Measurements from ENCODE around the gene SYT15.

Gene SYT15

GRCh38 chr10:46537309-46537708 is 41.6 kb upstream of the SYT15 start:
- TF ChIP-seq CTCF (IDR thresholded peaks at IDR 0.05; ENCODE audit: unreplicated experiment in 3 of 3), result no peak
- Mint-ChIP-seq H3K36me3 (ENCODE audit: low read depth) (no peaks in the 10 kb centered on the region), H3K4me3 (no peak overlapping the region), H3K27me3 (ENCODE audit: low read depth) (peaks cover 32% of the 10 kb centered on the region), H3K27ac (no peak overlapping the region), H3K4me1 (peaks cover 9% of the 10 kb centered on the region), H3K9me3 (no peaks in the 10 kb centered on the region)

- Mint-ChIP-seq H3K9me3 (no peaks in the 10 kb centered on the region), H3K4me1 (peaks cover 9% of the 10 kb centered on the region), H3K36me3 (ENCODE audit: low read depth) (no peaks in the 10 kb centered on the region), H3K27ac (no peak overlapping the region), H3K27me3 (ENCODE audit: low read depth) (peaks cover 32% of the 10 kb centered on the region), H3K4me3 (no peak overlapping the region)
- no peak for TF ChIP-seq CTCF (IDR thresholded peaks at IDR 0.05; ENCODE audit: unreplicated experiment in 3 of 3)
These were observed 40.8 kb upstream of the SYT15 start for GRCh38 chr10:46538155-46538554.

- peaks cover 35% of the 10 kb centered on the region for H3K27me3 Mint-ChIP-seq (ENCODE audit: low read depth)
- H3K27ac Mint-ChIP-seq, result peak overlapping the region in 2 of 3 experiments; percentile 3 to 79
- peaks cover 9% of the 10 kb centered on the region for H3K4me1 Mint-ChIP-seq
- H3K4me3 Mint-ChIP-seq, result peak overlapping the region in 2 of 3 experiments; percentile 13 to 14
- no peaks in the 10 kb centered on the region for H3K9me3 Mint-ChIP-seq
- no peaks in the 10 kb centered on the region for H3K36me3 Mint-ChIP-seq (ENCODE audit: low read depth)
- TF ChIP-seq CTCF (IDR thresholded peaks at IDR 0.05; ENCODE audit: unreplicated experiment in 3 of 3), result no peak
These were observed 40.1 kb upstream of the SYT15 start for GRCh38 chr10:46538717-46539426.

- Mint-ChIP-seq H3K27me3 (ENCODE audit: low read depth) (peaks cover 42% of the 10 kb centered on the region), H3K9me3 (no peaks in the 10 kb centered on the region), H3K4me3 (peak overlapping the region; percentile 79 to 84 (median 83)), H3K4me1 (peaks cover 9% of the 10 kb centered on the region), H3K36me3 (ENCODE audit: low read depth) (no peaks in the 10 kb centered on the region), H3K27ac (peak overlapping the region; percentile 79 to 95 (median 87))
- TF ChIP-seq CTCF (IDR thresholded peaks at IDR 0.05; ENCODE audit: unreplicated experiment in 3 of 3), result no peak
These were observed 39.1 kb upstream of the SYT15 start for GRCh38 chr10:46539596-46540411.

- H3K27ac Mint-ChIP-seq, result peak overlapping the region; percentile 79 to 95 (median 87)
- no peak for TF ChIP-seq CTCF (IDR thresholded peaks at IDR 0.05; ENCODE audit: unreplicated experiment in 3 of 3)
- no peaks in the 10 kb centered on the region for H3K36me3 Mint-ChIP-seq (ENCODE audit: low read depth)
- H3K4me1 Mint-ChIP-seq, result peaks cover 9% of the 10 kb centered on the region
- H3K4me3 Mint-ChIP-seq, result peak overlapping the region; percentile 79 to 84 (median 83)
- H3K9me3 Mint-ChIP-seq, result no peaks in the 10 kb centered on the region
- peaks cover 42% of the 10 kb centered on the region for H3K27me3 Mint-ChIP-seq (ENCODE audit: low read depth)
These were observed 38.4 kb upstream of the SYT15 start for GRCh38 chr10:46540412-46541016.
